IMR-90 (cell line): ENCODE measurements around the gene FUBP1. TPM values are rescaled to one million over a fixed set of nuclear protein-coding genes. Genes with fewer than 3 reads are reported as not detected.

Experiments used
- ATAC-seq: fragments of 200-7000 bp; cut with Tn5 transposase; 2 replicates; pipeline ENCODE4 v1.9.1; 2020; ENCODE audit warnings: low read depth, mild to moderate bottlenecking, moderate library complexity
- BruUV-seq: library from RNA; stranded (reverse); fragments of 400-500 nt; replicated peaks from 2 replicates; lab custom pipeline; 2021; lab: Mats Ljungman, UMichigan
- CTCF ChIA-PET: fragments of 300-600 bp; formaldehyde crosslinking; extraction: SDS; loops from one replicate; lab custom pipeline; 2021; ENCODE audit warnings: antibody characterized with exemption; lab: Yijun Ruan, JAX
- POLR2A ChIA-PET: fragments of 300-600 bp; sonication (Branson Sonifier 250); formaldehyde crosslinking; loops from one replicate; lab custom pipeline; 2022; ENCODE audit warnings: antibody characterized with exemption; ENCODE audit not compliant: unreplicated experiment; lab: Charles Lee
- DNase-seq: peaks from one replicate; pipeline ENCODE4 v3.0.0; 2013
- H2AFZ ChIP-seq: replicated peaks from 2 replicates; pipeline ENCODE3; 2013; ENCODE audit warnings: low read length, mild to moderate bottlenecking; ENCODE audit not compliant: poor library complexity
- H2AK5ac ChIP-seq: 2 replicates; pipeline ENCODE4 v1.6.1; 2013; ENCODE audit warnings: low read depth, low read length, inconsistent platforms
- H2AK9ac ChIP-seq: replicated peaks from 2 replicates; pipeline ENCODE3; 2013; ENCODE audit warnings: mild to moderate bottlenecking, low read depth, low read length, moderate library complexity; ENCODE audit not compliant: poor library complexity
- H2BK120ac ChIP-seq: 2 replicates; pipeline ENCODE4 v1.6.1; 2013; ENCODE audit warnings: low read depth, low read length, inconsistent platforms
- H2BK15ac ChIP-seq: 3 replicates; pipeline ENCODE4 v1.6.1; 2013; ENCODE audit warnings: low read depth, low read length, inconsistent platforms
- H2BK20ac ChIP-seq: 2 replicates; pipeline ENCODE4 v1.6.1; 2013; ENCODE audit warnings: low read depth, mild to moderate bottlenecking, inconsistent platforms, low read length, moderate library complexity
- H2BK5ac ChIP-seq: 2 replicates; pipeline ENCODE4 v1.6.1; 2013; ENCODE audit warnings: mild to moderate bottlenecking, low read depth, low read length, inconsistent platforms; ENCODE audit not compliant: poor library complexity, severe bottlenecking
- H3K14ac ChIP-seq: replicated peaks from 2 replicates; pipeline ENCODE4 v1.6.1; 2013; ENCODE audit warnings: low read depth, low read length, inconsistent platforms
- H3K18ac ChIP-seq: 2 replicates; pipeline ENCODE4 v1.6.1; 2013; ENCODE audit warnings: low read depth, low read length, control low read depth
- H3K23ac ChIP-seq: 2 replicates; pipeline ENCODE4 v1.6.1; 2013; ENCODE audit warnings: low read depth, low read length, inconsistent platforms
- H3K27ac ChIP-seq: 2 replicates; pipeline ENCODE4 v1.5.1; 2013; ENCODE audit warnings: mild to moderate bottlenecking, control low read depth, low read length; ENCODE audit not compliant: insufficient read depth
- H3K27me3 ChIP-seq: 2 replicates; pipeline ENCODE4 v1.6.1; 2013; ENCODE audit warnings: low read length; ENCODE audit not compliant: control insufficient read depth, insufficient read depth
- H3K36me3 ChIP-seq: 2 replicates; pipeline ENCODE4 v1.6.1; 2013; ENCODE audit warnings: low read length, mixed read lengths; ENCODE audit not compliant: control insufficient read depth, insufficient read depth
- H3K4ac ChIP-seq: 2 replicates; pipeline ENCODE4 v1.6.1; 2013; ENCODE audit warnings: low read depth, low read length, inconsistent platforms
- H3K4me1 ChIP-seq: 2 replicates; pipeline ENCODE4 v1.6.1; 2013; ENCODE audit warnings: low read length, mixed read lengths; ENCODE audit not compliant: control insufficient read depth, insufficient read depth
- H3K4me2 ChIP-seq: 2 replicates; pipeline ENCODE4 v1.6.1; 2013; ENCODE audit warnings: low read depth, mild to moderate bottlenecking, control low read depth, low read length, moderate library complexity
- H3K4me3 ChIP-seq: 2 replicates; pipeline ENCODE4 v1.5.1; 2013; ENCODE audit warnings: low read depth, mild to moderate bottlenecking, control low read depth, low read length, moderate library complexity; ENCODE audit not compliant: insufficient read depth
- H3K56ac ChIP-seq: 2 replicates; pipeline ENCODE4 v1.6.1; 2013; ENCODE audit warnings: low read length, inconsistent platforms; ENCODE audit not compliant: insufficient read depth; ENCODE audit errors: extremely low read depth
- H3K79me1 ChIP-seq, 2 experiments: 2 replicates each; pipeline ENCODE4 v1.6.1; 2013; ENCODE audit warnings: low read length in 2 of 2, inconsistent platforms in 1 of 2, low read depth in 1 of 2
- H3K9ac ChIP-seq: 2 replicates; pipeline ENCODE4 v1.6.1; 2013; ENCODE audit warnings: low read depth, low read length, control low read depth
- H3K9me1 ChIP-seq: 2 replicates; pipeline ENCODE4 v1.6.1; 2013; ENCODE audit warnings: low read length, inconsistent platforms; ENCODE audit not compliant: insufficient read depth
- H3K9me3 ChIP-seq: 2 replicates; pipeline ENCODE4 v1.6.1; 2013; ENCODE audit warnings: low read length; ENCODE audit not compliant: control insufficient read depth, insufficient read depth
- H4K20me1 ChIP-seq: 2 replicates; pipeline ENCODE4 v1.6.1; 2013; ENCODE audit warnings: low read length, inconsistent platforms; ENCODE audit not compliant: insufficient read depth
- H4K5ac ChIP-seq: 2 replicates; pipeline ENCODE4 v1.6.1; 2013; ENCODE audit warnings: mild to moderate bottlenecking, low read depth, low read length, control low read depth
- H4K8ac ChIP-seq, 2 experiments: 2 replicates each; pipeline ENCODE4 v1.6.1; 2013; ENCODE audit warnings: low read depth in 2 of 2, low read length in 2 of 2, control low read depth in 1 of 2, inconsistent platforms in 1 of 2
- H4K91ac ChIP-seq: 2 replicates; pipeline ENCODE4 v1.6.1; 2013; ENCODE audit warnings: low read depth, low read length, inconsistent platforms; ENCODE audit not compliant: insufficient read depth
- CHD1 ChIP-seq: IDR thresholded peaks from 2 replicates; pipeline ENCODE4 v1.6.1; 2012; ENCODE audit warnings: low read depth, low read length, improper control_type of control experiment
- FOS ChIP-seq: fragments of 150-350 bp; IDR thresholded peaks from 2 replicates; pipeline ENCODE4 v1.6.1; 2016; ENCODE audit warnings: low read depth, low read length
- MAFK ChIP-seq: IDR thresholded peaks from 2 replicates; pipeline ENCODE4 v1.6.1; 2012; ENCODE audit warnings: low read depth, low read length, improper control_type of control experiment
- MXI1 ChIP-seq: IDR thresholded peaks from 2 replicates; pipeline ENCODE4 v1.6.1; 2012; ENCODE audit warnings: low read depth, mild to moderate bottlenecking, low read length, moderate library complexity, borderline replicate concordance
- POLR2A ChIP-seq: IDR thresholded peaks from 2 replicates; pipeline ENCODE4 v1.6.1; 2012; ENCODE audit warnings: mild to moderate bottlenecking, low read depth, low read length
- RCOR1 ChIP-seq: IDR thresholded peaks from 2 replicates; pipeline ENCODE4 v1.6.1; 2012; ENCODE audit warnings: mild to moderate bottlenecking, low read length, improper control_type of control experiment; ENCODE audit not compliant: insufficient replicate concordance
- WGBS, 2 experiments: methylation state at CpG; one replicate each; pipeline versions ENCODE4 v1.1.5 to v1.1.7; 2013; ENCODE audit warnings: missing lambda C conversion rate in 2 of 2; ENCODE audit not compliant: insufficient read length in 1 of 2; ENCODE audit errors: extremely low coverage in 2 of 2; 5-methylcytosine and 5-hydroxymethylcytosine counted together
- dilution Hi-C: fragments of 300-500 bp; cut with HindIII; formaldehyde crosslinking; loops from one replicate; pipeline ENCODE4 v1.14.3; 2018; ENCODE audit warnings: low sequenced_read_pairs; ENCODE audit not compliant: unreplicated experiment
- in situ Hi-C: fragments of 300-500 bp; cut with MboI; formaldehyde crosslinking; loops from 3 replicates; pipeline ENCODE4 v1.14.3; 2019; ENCODE audit warnings: low sequenced_read_pairs, inconsistent platforms, mixed read lengths
- intact Hi-C: fragments of 100-400 bp; cut with micrococcal nuclease; formaldehyde crosslinking; loops from 2 replicates; pipeline ENCODE4 v1.10.0; 2022
- polyA plus RNA-seq, 3 experiments: library from polyadenylated mRNA; depleted of rRNA; stranded (reverse); fragments of >200 nt; gene quantifications; 2 replicates each; pipeline ENCODE4 v1.2.3, GENCODE V29; 2012; ENCODE audit warnings: low replicate concordance in 1 of 3
- total RNA-seq: library from RNA; depleted of rRNA; stranded (reverse); fragments of >200 nt; gene quantifications from 2 replicates; pipeline ENCODE4 v1.2.3, GENCODE V29; 2012

FUBP1 gene
- total and polyA plus RNA-seq, 2 of the 4 experiments (the other 2 are of a cell fraction), result 94.7 to 129 TPM

DNA sequence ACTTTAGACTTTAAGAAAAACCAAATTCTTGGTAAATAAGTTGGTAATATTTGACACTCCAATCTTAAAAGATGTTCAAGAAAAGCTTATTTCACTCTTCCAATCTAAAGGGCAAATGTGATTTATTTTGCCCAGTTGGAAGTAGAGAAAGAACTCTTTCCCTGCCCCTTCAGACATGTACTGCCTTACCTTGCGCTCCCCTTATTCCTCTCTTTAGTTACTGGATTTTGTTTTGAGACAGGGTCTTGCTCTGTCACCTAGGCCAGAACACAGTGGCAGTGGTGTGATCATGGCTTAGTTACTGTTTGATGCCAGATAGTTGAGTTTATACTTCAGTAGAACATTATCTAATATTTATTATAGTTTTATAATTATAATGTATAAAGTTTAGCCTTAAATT lies 27.5 kb downstream of the FUBP1 start:
- no peak overlapping the region for H2AK9ac ChIP-seq
- peaks cover 13 to 42% of the 10 kb centered on the region in 2 experiments for H3K79me1 ChIP-seq
- 0 out of 2 replicates have a peak, but pooled peaks cover 2% of the 10 kb centered on the region for H3K4me1 ChIP-seq
- no peak overlapping the region for H3K4ac ChIP-seq
- H3K36me3 ChIP-seq, result peaks cover 48% of the 10 kb centered on the region
- ChIA-PET POLR2A (no interaction called here), CTCF (no interaction called here)
- H4K8ac ChIP-seq, result no peak overlapping the region
- no peak overlapping the region for H2BK15ac ChIP-seq
- TF ChIP-seq RCOR1 (no peak), MAFK (no peak), CHD1 (no peak), POLR2A (no peak), FOS (no peak), MXI1 (no peak)
- no peak overlapping the region for H2BK5ac ChIP-seq
- no peak overlapping the region for H3K9ac ChIP-seq
- H3K56ac ChIP-seq, result no peak overlapping the region
- H3K9me1 ChIP-seq, result no peaks in the 10 kb centered on the region
- no peak overlapping the region for H4K5ac ChIP-seq
- H2AFZ ChIP-seq, result no peak overlapping the region
- no peak overlapping the region for H4K91ac ChIP-seq
- no peaks in the 10 kb centered on the region for H3K27me3 ChIP-seq
- H3K14ac ChIP-seq, result no peak overlapping the region
- H3K4me3 ChIP-seq, result no peak overlapping the region
- no peak overlapping the region for H3K18ac ChIP-seq
- no TSS peak for BruUV-seq
- no peak overlapping the region for H3K23ac ChIP-seq
- no peak overlapping the region for H2BK20ac ChIP-seq
- ATAC-seq (no peak), DNase-seq (no peak)
- H2AK5ac ChIP-seq, result no peak overlapping the region
- H3K9me3 ChIP-seq, result no peaks in the 10 kb centered on the region
- no CpG with 5 or more reads among the region's 1 CpG for WGBS, 2 experiments
- in situ Hi-C loops, result no loop called here
- intact Hi-C loops, result no loop called here
- H2BK120ac ChIP-seq, result no peak overlapping the region
- dilution Hi-C loops, result no loop called here
- H3K27ac ChIP-seq, result no peak overlapping the region
- no peak overlapping the region for H3K4me2 ChIP-seq
- H4K20me1 ChIP-seq, result peaks cover 12% of the 10 kb centered on the region
